Mesendoderm (in vitro differentiated cells): ENCODE results near the gene BPIFB2.
A peak's percentile ranks its signal among the peaks of the same experiment; 100 is the strongest.
"Not testable (repeated sequence)": the region's sequence is repeated elsewhere in the genome, so short reads cannot be mapped to it uniquely, and the experiment has no call there.

Experiments
- DNase-seq: peaks from one replicate; pipeline ENCODE4 v3.0.0; 2013
- H2AK5ac ChIP-seq: 2 replicates; pipeline ENCODE4 v1.6.1; 2013; ENCODE audit warnings: low read length, inconsistent platforms
- H2BK120ac ChIP-seq: 2 replicates; pipeline ENCODE4 v1.6.1; 2013; ENCODE audit warnings: low read depth, mild to moderate bottlenecking, low read length, moderate library complexity, mixed read lengths
- H2BK15ac ChIP-seq: replicated peaks from 2 replicates; pipeline ENCODE4 v1.6.1; 2013; ENCODE audit warnings: low read depth, mild to moderate bottlenecking, moderate library complexity
- H2BK5ac ChIP-seq: 2 replicates; pipeline ENCODE4 v1.6.1; 2013; ENCODE audit warnings: low read length, inconsistent platforms
- H3K18ac ChIP-seq: 2 replicates; pipeline ENCODE4 v1.6.1; 2013; ENCODE audit warnings: mild to moderate bottlenecking, low read length, mixed read lengths
- H3K23ac ChIP-seq: one replicate; pipeline ENCODE4 v1.6.1; 2013; ENCODE audit warnings: low read length
- H3K27ac ChIP-seq: 2 replicates; pipeline ENCODE4 v1.5.1; 2013; ENCODE audit warnings: low read depth, mild to moderate bottlenecking, inconsistent platforms, low read length, moderate library complexity
- H3K27me3 ChIP-seq: 2 replicates; pipeline ENCODE4 v1.6.1; 2013; ENCODE audit warnings: low read length, control low read depth, mild to moderate bottlenecking, inconsistent platforms; ENCODE audit not compliant: insufficient read depth, poor library complexity
- H3K36me3 ChIP-seq: 2 replicates; pipeline ENCODE4 v1.6.1; 2013; ENCODE audit warnings: low read length, inconsistent platforms; ENCODE audit not compliant: control insufficient read depth, insufficient read depth
- H3K4ac ChIP-seq: one replicate; pipeline ENCODE4 v1.6.1; 2013; ENCODE audit warnings: low read depth, mild to moderate bottlenecking, low read length, moderate library complexity
- H3K4me1 ChIP-seq: 2 replicates; pipeline ENCODE4 v1.6.1; 2013; ENCODE audit warnings: low read depth, low read length, inconsistent platforms; ENCODE audit not compliant: control insufficient read depth
- H3K4me2 ChIP-seq: 2 replicates; pipeline ENCODE4 v1.6.1; 2013; ENCODE audit warnings: low read length
- H3K4me3 ChIP-seq: 2 replicates; pipeline ENCODE4 v1.5.1; 2013; ENCODE audit warnings: mild to moderate bottlenecking, low read length
- H3K56ac ChIP-seq: one replicate; pipeline ENCODE4 v1.6.1; 2013; ENCODE audit warnings: low read length
- H3K79me1 ChIP-seq: 2 replicates; pipeline ENCODE4 v1.6.1; 2013; ENCODE audit warnings: low read length, inconsistent platforms
- H3K79me2 ChIP-seq: 2 replicates; pipeline ENCODE4 v1.6.1; 2013; ENCODE audit warnings: mild to moderate bottlenecking, low read length; ENCODE audit not compliant: control insufficient read depth, insufficient read depth
- H3K9ac ChIP-seq: 2 replicates; pipeline ENCODE4 v1.6.1; 2013; ENCODE audit warnings: low read length, inconsistent platforms
- H4K5ac ChIP-seq: one replicate; pipeline ENCODE4 v1.6.1; 2013; ENCODE audit warnings: low read length
- H4K8ac ChIP-seq: one replicate; pipeline ENCODE4 v1.6.1; 2013; ENCODE audit warnings: low read depth, mild to moderate bottlenecking, control low read depth, low read length, moderate library complexity
- WGBS: extraction: QIAGEN DNeasy Blood & Tissue Kit; methylation state at CpG from one replicate; pipeline ENCODE4 v1.1.7; 2013; ENCODE audit warnings: low lambda C conversion rate, missing lambda C conversion rate; ENCODE audit not compliant: insufficient coverage; ENCODE audit errors: extremely low coverage; 5-methylcytosine and 5-hydroxymethylcytosine counted together

BPIFB2 gene

DNA sequence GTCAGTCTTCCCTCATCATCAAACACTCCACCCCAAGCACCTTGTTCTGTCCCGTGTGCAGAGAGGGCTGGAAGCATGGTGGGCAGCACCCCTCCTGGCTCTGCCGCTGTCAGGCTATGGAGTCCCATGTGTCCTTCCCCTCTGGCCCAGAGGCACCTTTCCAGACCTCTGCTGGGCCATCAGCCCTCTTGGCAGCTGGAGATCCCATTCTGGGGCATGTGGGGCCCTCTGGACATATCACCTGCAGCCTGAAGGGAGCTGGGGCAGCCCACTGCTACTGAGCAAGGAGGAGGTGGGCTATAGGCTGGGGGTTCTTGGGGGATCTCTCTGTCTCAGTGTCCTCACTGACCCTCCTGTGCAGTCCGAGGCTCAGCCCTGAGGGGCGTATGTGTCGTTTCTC, 45.5 kb upstream of the BPIFB2 start:
- no peak overlapping the region for H3K4ac ChIP-seq
- H2BK15ac ChIP-seq = no peak overlapping the region
- DNase-seq = no peak
- H2BK120ac ChIP-seq = no peak overlapping the region
- WGBS = no CpG with 5 or more reads among the region's 5 CpGs
- peak overlapping the region; percentile 34 for H3K56ac ChIP-seq
- no peak overlapping the region for H4K8ac ChIP-seq
- H3K9ac ChIP-seq = no peak overlapping the region
- H3K36me3 ChIP-seq = no peaks in the 10 kb centered on the region
- peak overlapping the region; percentile 20 for H3K18ac ChIP-seq
- no peak overlapping the region for H4K5ac ChIP-seq
- H3K79me2 ChIP-seq = no peaks in the 10 kb centered on the region
- H3K4me2 ChIP-seq = no peak overlapping the region
- H3K23ac ChIP-seq = no peak overlapping the region
- H3K79me1 ChIP-seq = no peaks in the 10 kb centered on the region
- H3K4me3 ChIP-seq = no peak overlapping the region
- H2BK5ac ChIP-seq = peak overlapping the region; percentile 34
- peak overlapping the region; percentile 48 for H2AK5ac ChIP-seq
- H3K4me1 ChIP-seq = no peaks in the 10 kb centered on the region
- no peaks in the 10 kb centered on the region for H3K27me3 ChIP-seq
- no peak overlapping the region for H3K27ac ChIP-seq

DNA sequence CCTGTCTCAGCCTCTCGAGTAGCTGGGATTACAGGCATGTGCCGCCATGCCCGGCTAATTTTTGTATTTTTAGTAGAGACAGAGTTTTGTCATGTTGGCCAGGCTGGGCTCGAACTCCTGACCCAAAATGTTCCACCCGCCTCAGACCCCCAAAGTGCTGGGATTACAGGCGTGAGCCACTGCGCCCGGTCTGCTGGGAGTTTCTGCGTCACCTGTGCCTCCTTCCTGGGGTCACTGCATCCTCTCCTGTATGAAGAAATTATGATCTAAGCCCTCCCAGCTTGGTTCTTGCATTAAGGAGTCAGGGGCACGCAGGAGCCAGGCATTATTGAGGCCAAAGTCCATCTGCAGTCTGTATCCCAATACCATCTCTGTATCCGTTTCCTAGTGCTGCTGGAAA, 44.9 kb upstream of the BPIFB2 start:
- not testable (repeated sequence) for H3K18ac ChIP-seq, H3K56ac ChIP-seq, H3K4me3 ChIP-seq, H3K27me3 ChIP-seq, H3K27ac ChIP-seq, H3K4me1 ChIP-seq, H2BK5ac ChIP-seq, H3K4me2 ChIP-seq, H3K79me2 ChIP-seq, H2AK5ac ChIP-seq, H4K5ac ChIP-seq, H3K9ac ChIP-seq, DNase-seq, H3K4ac ChIP-seq, H2BK120ac ChIP-seq, H3K79me1 ChIP-seq, H2BK15ac ChIP-seq, H3K23ac ChIP-seq, H3K36me3 ChIP-seq, H4K8ac ChIP-seq
- WGBS = no CpG with 5 or more reads among the region's 11 CpGs

DNA sequence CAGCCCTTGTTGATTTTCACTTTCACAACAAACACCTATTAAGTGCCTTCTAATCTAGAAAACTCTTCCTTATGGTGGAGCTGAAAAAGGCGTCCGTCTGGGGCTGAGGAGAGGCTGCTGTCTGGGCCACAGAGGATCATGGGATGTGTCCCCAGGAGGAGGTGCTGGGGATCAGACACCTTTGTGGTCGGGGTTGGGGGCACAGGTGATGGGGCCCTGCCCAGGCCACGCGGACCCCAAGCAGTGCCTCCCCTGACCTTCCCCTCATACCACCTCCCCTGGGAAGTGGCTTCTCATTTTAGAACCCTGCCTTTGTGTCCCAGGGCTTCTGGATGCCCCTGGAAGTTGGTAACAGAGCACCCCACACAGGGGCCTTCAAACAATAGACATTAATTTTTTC, 44.3 kb upstream of the BPIFB2 start:
- Histone ChIP-seq H3K4me1 (no peaks in the 10 kb centered on the region), H2AK5ac (no peak overlapping the region), H3K79me2 (no peaks in the 10 kb centered on the region), H2BK15ac (peak overlapping the region; percentile 8), H2BK120ac (no peak overlapping the region), H3K56ac (no peak overlapping the region), H3K4me2 (no peak overlapping the region), H3K27ac (no peak overlapping the region), H3K4ac (no peak overlapping the region), H3K18ac (peak overlapping the region; percentile 8), H2BK5ac (no peak overlapping the region), H3K23ac (no peak overlapping the region), H3K36me3 (no peaks in the 10 kb centered on the region), H3K9ac (no peak overlapping the region), H3K4me3 (no peak overlapping the region), H4K5ac (no peak overlapping the region), H4K8ac (no peak overlapping the region), H3K27me3 (no peaks in the 10 kb centered on the region), H3K79me1 (no peaks in the 10 kb centered on the region)
- no CpG with 5 or more reads among the region's 5 CpGs for WGBS
- DNase-seq = no peak

DNA sequence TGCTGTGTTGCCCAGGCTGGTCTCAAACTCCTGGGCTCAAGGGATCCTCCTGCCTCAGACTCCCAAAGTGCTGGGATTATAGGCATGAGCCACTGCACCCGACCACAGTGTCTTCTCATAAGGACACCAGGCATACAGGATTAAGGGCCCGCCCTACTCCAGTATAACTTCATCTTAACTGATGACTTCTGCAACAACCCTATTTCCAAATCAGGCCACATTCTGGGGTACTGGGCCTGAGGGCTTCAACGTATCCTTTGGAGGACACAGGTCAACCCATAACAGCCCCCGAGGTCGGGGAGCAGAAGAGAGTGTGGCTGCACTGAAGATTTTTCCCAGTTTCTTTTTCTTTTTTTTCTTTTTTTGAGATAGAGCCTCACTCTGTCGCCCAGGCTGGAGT, 42.9 kb upstream of the BPIFB2 start:
- Histone ChIP-seq H3K9ac (no peak overlapping the region), H2BK15ac (no peak overlapping the region), H4K8ac (no peak overlapping the region), H3K36me3 (no peaks in the 10 kb centered on the region), H3K79me2 (no peaks in the 10 kb centered on the region), H3K27ac (no peak overlapping the region), H2AK5ac (no peak overlapping the region), H3K27me3 (no peaks in the 10 kb centered on the region), H2BK120ac (no peak overlapping the region), H3K23ac (no peak overlapping the region), H2BK5ac (no peak overlapping the region), H3K4ac (no peak overlapping the region), H3K56ac (no peak overlapping the region), H4K5ac (no peak overlapping the region), H3K79me1 (no peaks in the 10 kb centered on the region), H3K4me2 (no peak overlapping the region), H3K4me3 (no peak overlapping the region), H3K18ac (no peak overlapping the region), H3K4me1 (no peaks in the 10 kb centered on the region)
- no peak for DNase-seq
- WGBS = no CpG with 5 or more reads among the region's 6 CpGs

DNA sequence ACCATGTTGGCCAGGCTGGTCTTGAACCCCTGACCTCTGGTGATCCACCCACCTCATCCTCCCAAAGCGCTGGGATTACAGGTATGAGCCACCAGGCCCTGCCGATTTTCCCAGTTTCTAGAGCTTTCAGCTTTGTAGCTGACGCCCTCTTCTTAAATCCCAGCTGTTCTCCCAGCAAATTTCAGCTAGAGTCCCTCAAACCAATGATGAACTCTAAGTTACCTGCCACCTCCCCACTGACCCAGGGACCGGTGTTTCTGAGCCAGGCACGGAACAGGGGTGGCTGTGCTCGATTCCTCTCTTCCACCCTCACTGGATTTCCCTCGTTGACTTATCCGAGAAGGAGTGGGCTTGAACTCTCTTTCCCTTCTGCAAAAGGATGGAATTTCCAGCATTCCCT, 42.4 kb upstream of the BPIFB2 start:
- H3K4me3 ChIP-seq = no peak overlapping the region
- no peak overlapping the region for H4K8ac ChIP-seq
- no peak overlapping the region for H2BK15ac ChIP-seq
- H3K4me1 ChIP-seq = no peaks in the 10 kb centered on the region
- no peak overlapping the region for H3K23ac ChIP-seq
- H3K27ac ChIP-seq = no peak overlapping the region
- no peaks in the 10 kb centered on the region for H3K27me3 ChIP-seq
- H3K4ac ChIP-seq = no peak overlapping the region
- H2BK120ac ChIP-seq = no peak overlapping the region
- H4K5ac ChIP-seq = no peak overlapping the region
- H2BK5ac ChIP-seq = peak overlapping the region; percentile 8
- peak overlapping the region; percentile 11 for H3K9ac ChIP-seq
- no peaks in the 10 kb centered on the region for H3K36me3 ChIP-seq
- no peaks in the 10 kb centered on the region for H3K79me1 ChIP-seq
- no peak overlapping the region for H3K4me2 ChIP-seq
- no peak for DNase-seq
- H3K56ac ChIP-seq = peak overlapping the region; percentile 69
- no CpG with 5 or more reads among the region's 8 CpGs for WGBS
- H3K18ac ChIP-seq = no peak overlapping the region
- no peaks in the 10 kb centered on the region for H3K79me2 ChIP-seq
- peak overlapping the region; percentile 59 for H2AK5ac ChIP-seq

DNA sequence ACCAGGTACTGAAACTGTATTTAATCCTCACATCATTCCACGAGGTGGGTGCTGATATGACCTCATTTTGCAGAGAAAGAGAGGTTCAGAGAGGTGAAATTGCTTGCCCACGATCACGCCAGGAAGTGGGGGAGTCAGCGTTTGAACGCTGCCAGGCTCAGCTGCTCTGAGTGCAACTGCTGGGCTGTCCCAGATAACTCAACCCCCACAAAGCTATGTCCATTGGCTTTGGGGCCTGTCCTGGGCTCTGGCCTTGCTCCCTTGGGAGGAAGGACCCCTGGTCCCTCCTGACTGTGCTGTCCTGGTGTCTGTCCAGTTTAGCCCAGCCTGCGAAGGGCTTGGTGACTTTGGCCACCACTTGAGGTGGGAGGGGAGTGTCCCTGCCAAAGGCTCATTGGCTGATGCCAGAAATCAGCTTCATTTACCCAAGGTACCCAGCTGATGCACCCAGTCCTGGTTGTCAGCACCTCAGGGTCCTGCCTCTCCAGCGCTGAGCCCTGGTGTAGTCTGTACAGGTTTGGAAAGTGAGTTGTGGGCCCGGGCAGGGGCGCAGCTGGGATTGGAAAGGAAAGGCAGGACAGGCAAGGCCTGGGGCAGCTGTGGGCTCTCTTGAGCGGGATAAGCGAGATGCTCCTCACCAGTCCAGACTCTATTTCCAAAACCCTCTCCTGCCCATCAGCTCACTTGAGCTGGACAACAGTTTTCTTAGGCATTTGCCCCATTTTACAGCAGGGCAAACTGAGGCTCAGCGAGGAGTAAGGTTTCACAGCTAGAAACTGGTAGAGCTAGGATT, 41.7 kb upstream of the BPIFB2 start:
- Histone ChIP-seq H3K18ac (no peak overlapping the region), H3K79me1 (no peaks in the 10 kb centered on the region), H3K4me1 (no peaks in the 10 kb centered on the region), H3K9ac (peak overlapping the region; percentile 11), H3K4ac (no peak overlapping the region), H3K27me3 (no peaks in the 10 kb centered on the region), H3K56ac (peak overlapping the region; percentile 69), H3K27ac (no peak overlapping the region), H3K4me2 (no peak overlapping the region), H2BK120ac (no peak overlapping the region), H2AK5ac (peak overlapping the region; percentile 90), H4K5ac (no peak overlapping the region), H3K36me3 (no peaks in the 10 kb centered on the region), H3K4me3 (no peak overlapping the region), H2BK5ac (peak overlapping the region; percentile 8), H4K8ac (no peak overlapping the region), H3K23ac (peak overlapping the region; percentile 69), H2BK15ac (no peak overlapping the region), H3K79me2 (no peaks in the 10 kb centered on the region)
- no CpG with 5 or more reads among the region's 12 CpGs for WGBS
- no peak for DNase-seq
